ENCODE results near the gene SFTPD. TPM values are rescaled to one million over a fixed set of nuclear protein-coding genes. Genes with fewer than 3 reads are reported as not detected.
"Not testable (repeated sequence)": the region's sequence is repeated elsewhere in the genome, so short reads cannot be mapped to it uniquely, and the experiment has no call there.

SFTPD gene
- total RNA-seq, 1 donor from 2014 or later, result 0.79 TPM

- H3K36me3 ChIP-seq (ENCODE audit: control insufficient read depth, insufficient read depth, low read length), result no peaks in the 10 kb centered on the region
- TF ChIP-seq, protein P1, sequence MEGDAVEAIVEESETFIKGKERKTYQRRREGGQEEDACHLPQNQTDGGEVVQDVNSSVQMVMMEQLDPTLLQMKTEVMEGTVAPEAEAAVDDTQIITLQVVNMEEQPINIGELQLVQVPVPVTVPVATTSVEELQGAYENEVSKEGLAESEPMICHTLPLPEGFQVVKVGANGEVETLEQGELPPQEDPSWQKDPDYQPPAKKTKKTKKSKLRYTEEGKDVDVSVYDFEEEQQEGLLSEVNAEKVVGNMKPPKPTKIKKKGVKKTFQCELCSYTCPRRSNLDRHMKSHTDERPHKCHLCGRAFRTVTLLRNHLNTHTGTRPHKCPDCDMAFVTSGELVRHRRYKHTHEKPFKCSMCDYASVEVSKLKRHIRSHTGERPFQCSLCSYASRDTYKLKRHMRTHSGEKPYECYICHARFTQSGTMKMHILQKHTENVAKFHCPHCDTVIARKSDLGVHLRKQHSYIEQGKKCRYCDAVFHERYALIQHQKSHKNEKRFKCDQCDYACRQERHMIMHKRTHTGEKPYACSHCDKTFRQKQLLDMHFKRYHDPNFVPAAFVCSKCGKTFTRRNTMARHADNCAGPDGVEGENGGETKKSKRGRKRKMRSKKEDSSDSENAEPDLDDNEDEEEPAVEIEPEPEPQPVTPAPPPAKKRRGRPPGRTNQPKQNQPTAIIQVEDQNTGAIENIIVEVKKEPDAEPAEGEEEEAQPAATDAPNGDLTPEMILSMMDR (IDR thresholded peaks at IDR 0.05; ENCODE audit: insufficient read depth, low read length, severe bottlenecking), result no peak
- no peaks in the 10 kb centered on the region for H3K27me3 ChIP-seq (ENCODE audit: control insufficient read depth, insufficient read depth, low read length)
- FAIRE-seq (peak; percentile 50), DNase-seq (ENCODE audit: low read depth) (no peak)
- H3K4me3 ChIP-seq (ENCODE audit: low read depth, low read length), result no peak overlapping the region
Observed at GRCh38 chr10:79910836-79911235, 38.1 kb downstream of the SFTPD start.

DNA sequence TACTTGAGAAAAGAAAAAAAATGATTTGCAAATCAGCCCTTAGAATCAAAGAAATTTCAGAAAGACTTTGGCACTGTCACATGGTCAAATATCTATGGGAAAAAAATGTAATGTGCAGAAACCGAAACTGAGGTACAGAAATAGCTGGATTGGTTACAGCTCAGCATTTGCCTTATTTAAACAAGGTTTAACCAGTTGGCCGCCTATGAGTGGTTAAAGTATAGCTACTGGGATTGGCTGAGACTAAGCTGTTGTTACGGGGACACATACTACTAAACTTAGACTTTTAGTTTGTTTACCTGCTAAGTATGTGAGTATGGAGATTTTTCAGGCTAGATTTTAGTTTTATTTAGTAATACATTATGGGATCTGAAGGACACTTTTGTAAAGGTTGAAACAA, 38.6 kb downstream of the SFTPD start:
- FAIRE-seq (no peak), DNase-seq (ENCODE audit: low read depth) (no peak)
- H3K36me3 ChIP-seq (ENCODE audit: control insufficient read depth, insufficient read depth, low read length), result no peaks in the 10 kb centered on the region
- H3K4me3 ChIP-seq (ENCODE audit: low read depth, low read length), result no peak overlapping the region
- TF ChIP-seq, protein P1 (IDR thresholded peaks at IDR 0.05; ENCODE audit: insufficient read depth, low read length, severe bottlenecking), result no peak
- no peaks in the 10 kb centered on the region for H3K27me3 ChIP-seq (ENCODE audit: control insufficient read depth, insufficient read depth, low read length)

- Histone ChIP-seq H3K4me3 (ENCODE audit: low read depth, low read length) (peak overlapping the region; percentile 60), H3K36me3 (ENCODE audit: control insufficient read depth, insufficient read depth, low read length) (no peaks in the 10 kb centered on the region), H3K27me3 (ENCODE audit: control insufficient read depth, insufficient read depth, low read length) (no peaks in the 10 kb centered on the region)
- FAIRE-seq (no peak), DNase-seq (ENCODE audit: low read depth) (peak; percentile 33)
- TF ChIP-seq, protein P1 (IDR thresholded peaks at IDR 0.05; ENCODE audit: insufficient read depth, low read length, severe bottlenecking), result no peak
Observed at GRCh38 chr10:79905322-79906314, 43.3 kb downstream of the SFTPD start.

DNA sequence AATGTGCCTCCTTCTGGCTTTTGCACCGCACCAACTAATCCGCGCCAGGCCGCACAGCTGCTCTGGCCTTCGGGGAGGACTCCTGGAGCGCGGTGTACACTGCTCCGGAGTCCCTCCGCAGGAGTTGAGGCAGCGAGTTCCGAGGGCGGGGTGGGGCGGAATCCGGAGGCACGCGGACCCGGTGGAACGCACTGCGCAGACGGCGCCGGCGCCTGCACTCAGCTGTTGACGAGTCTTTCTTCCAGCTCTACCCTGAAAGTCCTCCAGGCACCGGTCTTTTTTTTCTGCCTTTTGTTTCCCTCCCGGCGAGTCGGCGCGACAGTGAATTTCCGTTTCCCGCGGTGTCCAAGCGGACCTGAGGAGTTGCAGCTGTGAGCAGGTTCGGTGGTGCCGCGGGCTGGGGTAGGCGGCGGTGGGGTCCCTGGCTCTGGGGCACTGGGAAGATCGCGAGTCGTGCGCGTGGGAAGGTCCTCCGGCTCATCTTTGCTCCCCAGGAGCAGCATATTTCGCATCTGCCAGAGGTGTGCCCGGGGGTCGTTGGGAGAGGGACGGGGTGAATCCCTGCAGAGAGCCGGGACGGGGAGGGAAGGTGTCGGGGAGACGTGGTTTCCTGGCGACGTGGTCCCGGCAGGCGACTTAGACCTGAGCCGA, 44.1 kb downstream of the SFTPD start:
- no peak for FAIRE-seq
- DNase-seq (ENCODE audit: low read depth), result peak; percentile 35
- H3K27me3 ChIP-seq (ENCODE audit: control insufficient read depth, insufficient read depth, low read length), result no peaks in the 10 kb centered on the region
- peak overlapping the region; percentile 60 for H3K4me3 ChIP-seq (ENCODE audit: low read depth, low read length)
- no peaks in the 10 kb centered on the region for H3K36me3 ChIP-seq (ENCODE audit: control insufficient read depth, insufficient read depth, low read length)
- TF ChIP-seq, protein P1 (IDR thresholded peaks at IDR 0.05; ENCODE audit: insufficient read depth, low read length, severe bottlenecking), result no peak

DNA sequence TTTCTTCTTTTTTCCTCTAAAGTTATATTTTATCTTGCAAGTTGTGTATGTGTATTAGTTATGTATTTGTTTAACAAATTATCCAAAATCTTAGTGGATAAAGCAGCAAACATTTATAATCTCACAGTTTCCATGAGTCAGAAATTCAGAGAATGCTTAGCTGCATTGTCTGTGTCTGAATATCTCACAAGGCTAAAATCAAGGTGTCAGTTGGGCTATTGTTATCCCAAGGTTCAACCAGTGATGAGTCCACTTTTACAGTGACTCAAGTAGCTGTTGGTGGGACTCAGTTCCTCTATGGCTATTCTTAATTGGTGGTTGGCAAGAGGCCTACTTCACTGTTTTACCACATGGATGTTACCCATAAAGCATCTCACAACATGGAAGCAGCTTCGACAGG, 47.3 kb downstream of the SFTPD start:
- not testable (repeated sequence) for H3K27me3 ChIP-seq (ENCODE audit: control insufficient read depth, insufficient read depth, low read length); DNase-seq (ENCODE audit: low read depth); H3K36me3 ChIP-seq (ENCODE audit: control insufficient read depth, insufficient read depth, low read length); H3K4me3 ChIP-seq (ENCODE audit: low read depth, low read length)
- peak; percentile 70 for FAIRE-seq

GRCh38 chr10:79898597-79899325, 50.1 kb downstream of the SFTPD start:
- DNase-seq (ENCODE audit: low read depth) (no peak), FAIRE-seq (no peak)
- TF ChIP-seq, protein P1 (IDR thresholded peaks at IDR 0.05; ENCODE audit: insufficient read depth, low read length, severe bottlenecking), result no peak
- Histone ChIP-seq H3K27me3 (ENCODE audit: control insufficient read depth, insufficient read depth, low read length) (no peaks in the 10 kb centered on the region), H3K4me3 (ENCODE audit: low read depth, low read length) (no peak overlapping the region), H3K36me3 (ENCODE audit: control insufficient read depth, insufficient read depth, low read length) (no peaks in the 10 kb centered on the region)

DNA sequence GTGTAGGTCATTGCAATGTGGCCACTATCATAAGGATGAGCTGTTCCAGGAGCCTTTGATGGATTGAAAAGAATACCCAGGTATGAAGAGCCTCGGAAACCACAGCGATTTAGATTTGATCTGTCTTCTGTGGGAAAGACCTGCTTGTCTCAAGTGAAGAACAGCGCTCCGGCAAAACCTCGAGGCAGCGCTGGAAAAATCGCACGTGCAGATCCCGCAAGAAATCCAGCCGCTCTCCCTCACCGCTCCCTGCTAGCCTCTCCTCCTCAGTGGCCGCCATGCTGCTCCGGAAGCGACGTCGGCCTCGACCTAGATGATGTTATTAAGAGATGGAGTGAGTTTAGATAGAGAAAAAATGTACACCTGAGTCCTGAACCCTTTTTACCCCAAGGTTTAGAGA, 56.0 kb downstream of the SFTPD start:
- not testable (repeated sequence) for DNase-seq (ENCODE audit: low read depth); FAIRE-seq; H3K4me3 ChIP-seq (ENCODE audit: low read depth, low read length); H3K36me3 ChIP-seq (ENCODE audit: control insufficient read depth, insufficient read depth, low read length); H3K27me3 ChIP-seq (ENCODE audit: control insufficient read depth, insufficient read depth, low read length)
